Tibial artery (tissue), 4 donors: Measurements from ENCODE around the gene TRDMT1.

Experiments
- DNase-seq, 2 donors: peaks; one replicate each; pipeline ENCODE4 v3.0.0-alpha.2; 2019
- H3K27ac ChIP-seq, 2 donors: fragments of 200-600 bp; sonication (generic) in 1 of 2; 1 replicate in 1 of 2; 2 replicates in 1 of 2; pipeline ENCODE4 v1.5.1; 2018 to 2019; ENCODE audit warnings: mild to moderate bottlenecking in 1 of 2
- H3K27me3 ChIP-seq, 2 donors: fragments of 200-600 bp; sonication (generic) in 1 of 2; one replicate each; pipeline versions ENCODE4 v1.5.1 to v1.6.0; 2016 to 2019
- H3K36me3 ChIP-seq, 3 donors: fragments of 200-600 bp; sonication (generic) in 2 of 3; one replicate each; pipeline ENCODE4 v1.5.1; 2016 to 2019; ENCODE audit warnings: mild to moderate bottlenecking in 2 of 3
- H3K4me1 ChIP-seq, 4 donors: fragments of 200-600 bp; sonication (generic) in 2 of 4; 1 replicate in 3 of 4; 2 replicates in 1 of 4; pipeline ENCODE4 v1.5.1; 2016 to 2019
- H3K4me3 ChIP-seq, 2 donors: fragments of 200-600 bp; sonication (generic) in 1 of 2; 1 replicate in 1 of 2; 2 replicates in 1 of 2; pipeline ENCODE4 v1.5.1; 2018 to 2019; ENCODE audit warnings: mild to moderate bottlenecking in 2 of 2
- H3K9me3 ChIP-seq, 3 donors: fragments of 200-600 bp; sonication (generic) in 1 of 3; one replicate each; pipeline ENCODE4 v1.5.1; 2016 to 2019
- intact Hi-C: fragments of 100-400 bp; cut with DNase I; formaldehyde crosslinking; loops from one replicate; pipeline ENCODE4 v1.15.0; 2023; ENCODE audit warnings: low total_unique reads
- TF ChIP-seq, protein P1 (sequence below), 2 experiments: fragments of 200-600 bp in 1 of 2; fragments of 450-650 bp in 1 of 2; IDR thresholded peaks; one replicate each; pipeline ENCODE4 v1.5.1; 2017 to 2019; ENCODE audit warnings: antibody characterized with exemption in 2 of 2, mild to moderate bottlenecking in 1 of 2, moderate library complexity in 1 of 2

The TRDMT1 gene

DNA sequence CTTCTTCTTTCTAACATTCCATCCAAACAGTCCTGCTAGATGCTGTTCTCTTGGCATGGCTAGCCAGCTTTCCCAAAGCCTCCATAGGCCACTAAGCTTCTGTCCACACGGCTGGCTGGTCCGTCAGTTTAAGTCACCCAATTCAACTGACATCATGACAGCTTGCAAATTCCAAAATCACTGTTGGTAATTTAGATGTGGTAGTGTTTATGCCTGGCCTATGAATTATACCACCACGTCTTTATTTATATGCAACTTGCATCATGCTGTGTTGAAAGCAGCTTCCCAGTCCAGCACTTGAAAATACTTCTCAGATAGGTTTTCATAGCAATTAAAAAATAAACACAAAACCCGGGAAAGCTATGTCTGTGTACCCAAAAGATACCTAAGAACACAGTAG lies 24.3 kb upstream of the TRDMT1 start:
- Histone ChIP-seq H3K9me3 (no peaks in the 10 kb centered on the region), H3K36me3 (peaks cover 4 to 8% (median 5%) of the 10 kb centered on the region in 3 donors), H3K27ac (peak overlapping the region; percentile 98 to 100), H3K4me3 (no peak overlapping the region), H3K4me1 (peaks cover 0 to 26% (median 8%) of the 10 kb centered on the region in 4 donors), H3K27me3 (no peaks in the 10 kb centered on the region)
- TF ChIP-seq, protein P1, sequence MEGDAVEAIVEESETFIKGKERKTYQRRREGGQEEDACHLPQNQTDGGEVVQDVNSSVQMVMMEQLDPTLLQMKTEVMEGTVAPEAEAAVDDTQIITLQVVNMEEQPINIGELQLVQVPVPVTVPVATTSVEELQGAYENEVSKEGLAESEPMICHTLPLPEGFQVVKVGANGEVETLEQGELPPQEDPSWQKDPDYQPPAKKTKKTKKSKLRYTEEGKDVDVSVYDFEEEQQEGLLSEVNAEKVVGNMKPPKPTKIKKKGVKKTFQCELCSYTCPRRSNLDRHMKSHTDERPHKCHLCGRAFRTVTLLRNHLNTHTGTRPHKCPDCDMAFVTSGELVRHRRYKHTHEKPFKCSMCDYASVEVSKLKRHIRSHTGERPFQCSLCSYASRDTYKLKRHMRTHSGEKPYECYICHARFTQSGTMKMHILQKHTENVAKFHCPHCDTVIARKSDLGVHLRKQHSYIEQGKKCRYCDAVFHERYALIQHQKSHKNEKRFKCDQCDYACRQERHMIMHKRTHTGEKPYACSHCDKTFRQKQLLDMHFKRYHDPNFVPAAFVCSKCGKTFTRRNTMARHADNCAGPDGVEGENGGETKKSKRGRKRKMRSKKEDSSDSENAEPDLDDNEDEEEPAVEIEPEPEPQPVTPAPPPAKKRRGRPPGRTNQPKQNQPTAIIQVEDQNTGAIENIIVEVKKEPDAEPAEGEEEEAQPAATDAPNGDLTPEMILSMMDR (IDR thresholded peaks at IDR 0.05): no peak
- intact Hi-C loops: loop anchor here (10.0 kb wide), 1 partner anchor 221 kb away; no protein-coding TSS in a partner anchor
- no peak for DNase-seq

DNA sequence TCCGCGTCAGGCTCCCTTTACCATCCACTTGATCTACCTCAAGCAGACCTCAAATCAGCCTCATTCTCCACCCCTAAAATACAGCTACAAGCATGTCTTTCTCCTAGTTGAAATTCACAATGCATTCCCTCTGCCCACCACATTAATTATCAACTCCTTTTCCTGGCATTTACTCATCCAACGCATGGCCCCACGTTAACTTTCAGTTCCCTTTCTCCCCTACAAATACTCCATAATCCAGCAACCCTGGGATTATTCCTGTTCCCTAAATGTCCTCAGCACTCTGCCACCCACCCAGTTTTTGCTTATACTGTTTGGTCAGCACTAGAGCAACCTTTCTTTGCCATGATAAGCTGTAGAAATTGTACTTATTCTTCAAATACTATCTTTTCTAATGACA lies 20.9 kb upstream of the TRDMT1 start:
- H3K27ac ChIP-seq: no peak overlapping the region
- intact Hi-C loops: loop anchor here (10.0 kb wide), 1 partner anchor 218 kb away; no protein-coding TSS in a partner anchor
- peaks cover 0 to 37% (median 10%) of the 10 kb centered on the region in 4 donors for H3K4me1 ChIP-seq
- no peaks in the 10 kb centered on the region for H3K36me3 ChIP-seq
- H3K27me3 ChIP-seq: no peaks in the 10 kb centered on the region
- H3K9me3 ChIP-seq: no peaks in the 10 kb centered on the region
- no peak overlapping the region for H3K4me3 ChIP-seq
- TF ChIP-seq, protein P1 (IDR thresholded peaks at IDR 0.05): no peak
- DNase-seq: no peak

DNA sequence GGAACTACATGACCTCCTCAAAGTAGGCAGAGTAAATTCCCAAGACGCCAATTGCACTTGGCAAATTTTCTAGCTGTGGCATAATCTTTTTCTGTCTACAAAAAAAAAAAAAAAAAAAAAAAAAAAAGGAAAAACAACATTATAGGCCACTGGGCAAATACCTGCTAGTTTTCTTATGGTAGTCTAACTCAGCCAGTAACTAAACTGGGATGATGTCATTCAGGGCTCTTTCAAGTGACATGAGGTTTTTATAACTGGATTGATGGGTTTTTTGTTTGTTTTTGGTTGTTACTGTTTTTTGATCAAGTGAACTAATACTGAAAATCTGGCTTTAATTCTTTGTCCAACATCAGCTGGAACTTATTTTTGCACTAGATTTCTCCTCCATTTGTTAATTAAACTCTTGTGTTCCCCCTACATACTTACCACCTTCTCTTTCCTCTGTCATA lies 19.2 kb upstream of the TRDMT1 start:
- Histone ChIP-seq H3K9me3 (no peaks in the 10 kb centered on the region), H3K27me3 (no peaks in the 10 kb centered on the region), H3K4me3 (no peak overlapping the region), H3K36me3 (no peaks in the 10 kb centered on the region), H3K4me1 (peaks cover 0 to 37% (median 17%) of the 10 kb centered on the region in 4 donors), H3K27ac (peak overlapping the region; percentile 45 to 69)
- DNase-seq: no peak
- intact Hi-C loops: loop anchor here (10.0 kb wide), 1 partner anchor 216 kb away; no protein-coding TSS in a partner anchor
- TF ChIP-seq, protein P1 (IDR thresholded peaks at IDR 0.05): no peak

DNA sequence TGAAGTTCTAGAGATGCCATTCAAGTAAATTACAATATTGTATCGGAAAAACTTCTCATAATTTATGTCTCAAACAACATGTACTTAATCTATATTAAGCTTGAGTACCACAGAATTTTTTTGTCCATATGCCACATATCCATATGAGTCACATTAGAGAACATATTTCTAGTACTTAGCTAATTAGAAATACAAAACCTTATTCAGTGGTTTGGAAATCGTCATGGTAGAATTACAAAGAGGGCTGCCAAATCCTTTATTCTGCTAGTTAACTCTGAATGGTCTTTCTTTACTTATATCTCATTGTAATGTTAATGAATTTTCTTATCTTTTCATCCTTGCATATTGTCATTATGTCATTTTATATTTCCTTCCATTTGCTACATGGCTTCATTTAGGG lies 17.6 kb upstream of the TRDMT1 start:
- peak overlapping the region in 1 of 2 donors; percentile 91 for H3K27ac ChIP-seq
- no peak overlapping the region for H3K4me3 ChIP-seq
- H3K4me1 ChIP-seq: peaks cover 0 to 52% (median 27%) of the 10 kb centered on the region in 4 donors
- no peaks in the 10 kb centered on the region for H3K9me3 ChIP-seq
- no peaks in the 10 kb centered on the region for H3K36me3 ChIP-seq
- TF ChIP-seq, protein P1 (IDR thresholded peaks at IDR 0.05): no peak
- intact Hi-C loops: no loop called here
- no peak for DNase-seq
- H3K27me3 ChIP-seq: no peaks in the 10 kb centered on the region

DNA sequence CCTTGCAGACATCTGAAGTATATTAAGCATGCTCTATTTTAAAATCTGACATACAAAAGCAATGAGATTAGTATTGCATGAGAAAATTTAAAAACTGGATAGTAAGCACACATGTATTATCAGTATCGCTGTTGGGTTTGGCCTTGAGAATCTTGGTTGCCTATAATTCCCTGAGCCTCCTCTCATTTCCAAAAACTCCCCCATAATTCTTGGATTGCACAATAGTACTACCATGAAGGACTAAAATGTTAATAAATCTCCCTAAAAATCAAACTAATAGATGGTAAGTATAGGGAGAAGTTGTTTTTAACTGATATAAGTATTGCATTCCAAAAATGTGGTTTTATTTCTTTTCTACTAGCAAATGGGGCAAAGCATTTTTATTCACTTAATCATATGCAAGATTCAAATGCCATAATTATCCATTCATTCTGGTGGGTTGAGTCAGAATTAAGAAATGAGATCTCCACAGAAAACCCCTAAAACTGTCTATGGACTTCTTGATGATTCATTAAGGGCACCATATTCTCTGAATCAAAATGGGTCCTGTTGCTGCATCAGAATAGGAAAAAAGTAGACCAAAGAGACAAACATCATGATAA lies 16.3 kb upstream of the TRDMT1 start:
- H3K27ac ChIP-seq: peak overlapping the region; percentile 83 to 91
- no peak for DNase-seq
- TF ChIP-seq, protein P1 (IDR thresholded peaks at IDR 0.05): no peak

More for the DNA sequence above, 16.3 kb upstream of the TRDMT1 start:
- Histone ChIP-seq H3K36me3 (no peaks in the 10 kb centered on the region), H3K27me3 (no peaks in the 10 kb centered on the region), H3K9me3 (no peaks in the 10 kb centered on the region), H3K4me3 (no peak overlapping the region), H3K4me1 (peaks cover 0 to 65% (median 31%) of the 10 kb centered on the region in 4 donors)
- intact Hi-C loops: no loop called here
